NCI-H2171 treated with DMSO at 0.1 percent for 48 hours (cell line): ENCODE measurements around the gene RAB34.

ENCODE experiments used
- DNase-seq: peaks from one replicate; lab custom pipeline; 2025; lab: John Stamatoyannopoulos, UW

The RAB34 gene

GRCh38 chr17:28684963-28685362 is 32.7 kb downstream of the RAB34 start:
- peak; percentile 96 for DNase-seq

- DNase-seq, result no peak
Measured at GRCh38 chr17:28682655-28683054, 35.0 kb downstream of the RAB34 start.

GRCh38 chr17:28675980-28676379 is 41.7 kb downstream of the RAB34 start:
- DNase-seq, result peak; percentile 41

GRCh38 chr17:28675490-28675889 is 42.2 kb downstream of the RAB34 start:
- DNase-seq, result no peak

GRCh38 chr17:28669918-28670317 is 47.8 kb downstream of the RAB34 start:
- no peak for DNase-seq

- DNase-seq, result peak; percentile 42
Measured at GRCh38 chr17:28667870-28668269, 49.8 kb downstream of the RAB34 start.

- DNase-seq, result no peak
Measured at GRCh38 chr17:28665994-28666393, 51.7 kb downstream of the RAB34 start.
